GM21515 (cell line): ENCODE results near the gene VSIG10L2.

Source experiments
- ATAC-seq: cut with Tn5 transposase; IDR thresholded peaks from one replicate; pipeline ENCODE4 v1.9.1; 2021; ENCODE audit not compliant: unreplicated experiment

The VSIG10L2 gene

DNA sequence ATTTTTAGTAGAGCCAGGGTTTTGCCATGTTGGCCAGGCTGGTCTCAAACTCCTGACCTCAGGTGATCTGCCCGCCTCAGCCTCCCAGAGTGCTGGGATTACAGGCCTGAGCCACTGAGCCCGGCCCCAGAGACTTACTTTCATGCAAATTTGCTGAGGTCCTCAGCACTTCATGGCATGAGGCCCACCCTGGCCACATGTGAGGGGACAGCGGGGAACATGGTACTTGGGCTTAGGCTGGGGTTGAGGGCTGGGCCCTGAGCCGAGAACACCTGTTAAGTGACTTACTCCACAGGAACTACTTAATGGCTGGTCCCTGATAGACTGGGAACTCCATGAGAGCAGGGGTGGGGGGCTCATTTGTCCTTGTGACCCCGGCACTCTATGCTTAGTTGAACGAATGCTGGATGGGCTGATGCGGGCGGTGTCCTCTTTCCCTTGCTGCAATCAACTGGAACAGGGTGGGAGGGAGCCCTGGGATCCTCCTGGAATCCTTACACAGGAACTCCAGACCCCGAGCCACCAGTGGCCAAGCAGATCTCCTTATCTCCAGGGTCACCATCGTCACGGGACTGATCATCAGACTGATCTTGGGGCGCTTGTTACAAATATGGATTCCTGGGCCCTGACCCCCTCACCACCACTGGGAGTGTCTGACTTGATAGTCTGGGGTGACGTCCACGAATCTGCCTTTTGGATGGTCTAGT, 1.0 kb downstream of the VSIG10L2 start:
- ATAC-seq = no peak

DNA sequence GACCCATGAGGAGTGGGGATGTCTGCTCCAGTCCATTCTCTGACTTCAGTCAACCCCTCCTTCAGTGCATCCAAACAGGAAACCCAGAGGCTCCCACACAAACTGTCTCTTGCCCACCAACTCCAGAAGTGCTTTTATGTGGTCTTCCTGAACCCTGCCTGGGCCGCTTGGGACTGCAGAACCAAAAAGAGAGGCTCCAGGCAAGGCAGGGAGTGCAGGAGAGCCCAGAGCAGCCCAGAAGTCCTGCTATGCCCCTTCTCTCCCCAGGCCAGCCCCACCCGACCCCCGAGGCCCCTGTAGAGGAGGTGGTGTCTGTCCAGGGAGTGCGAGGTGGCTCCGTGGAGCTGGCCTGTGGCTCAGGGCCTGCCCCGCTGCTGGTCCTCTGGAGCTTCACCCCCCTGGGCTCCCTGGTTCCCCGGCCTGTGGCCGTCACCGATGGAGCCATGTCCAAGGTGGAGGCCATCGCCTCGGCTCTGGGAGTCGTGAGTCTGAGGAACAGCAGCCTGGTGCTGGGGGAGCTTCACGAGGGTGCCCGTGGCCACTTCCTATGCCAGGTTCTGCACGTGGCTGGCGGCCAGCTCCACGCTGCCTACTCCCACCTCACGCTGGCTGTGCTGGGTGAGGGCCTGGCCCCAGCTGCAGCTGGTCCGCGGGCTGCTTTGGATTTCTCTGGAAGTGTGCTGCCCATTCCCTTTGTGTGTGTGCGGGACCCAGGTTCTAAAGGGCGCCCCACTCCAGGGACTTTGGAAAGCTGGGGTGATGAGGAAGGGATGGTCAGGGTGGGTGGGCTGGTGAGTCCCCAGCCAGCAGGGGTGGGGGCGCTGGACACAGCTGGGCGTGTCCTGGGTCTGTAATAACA, 1.8 kb downstream of the VSIG10L2 start:
- no peak for ATAC-seq

DNA sequence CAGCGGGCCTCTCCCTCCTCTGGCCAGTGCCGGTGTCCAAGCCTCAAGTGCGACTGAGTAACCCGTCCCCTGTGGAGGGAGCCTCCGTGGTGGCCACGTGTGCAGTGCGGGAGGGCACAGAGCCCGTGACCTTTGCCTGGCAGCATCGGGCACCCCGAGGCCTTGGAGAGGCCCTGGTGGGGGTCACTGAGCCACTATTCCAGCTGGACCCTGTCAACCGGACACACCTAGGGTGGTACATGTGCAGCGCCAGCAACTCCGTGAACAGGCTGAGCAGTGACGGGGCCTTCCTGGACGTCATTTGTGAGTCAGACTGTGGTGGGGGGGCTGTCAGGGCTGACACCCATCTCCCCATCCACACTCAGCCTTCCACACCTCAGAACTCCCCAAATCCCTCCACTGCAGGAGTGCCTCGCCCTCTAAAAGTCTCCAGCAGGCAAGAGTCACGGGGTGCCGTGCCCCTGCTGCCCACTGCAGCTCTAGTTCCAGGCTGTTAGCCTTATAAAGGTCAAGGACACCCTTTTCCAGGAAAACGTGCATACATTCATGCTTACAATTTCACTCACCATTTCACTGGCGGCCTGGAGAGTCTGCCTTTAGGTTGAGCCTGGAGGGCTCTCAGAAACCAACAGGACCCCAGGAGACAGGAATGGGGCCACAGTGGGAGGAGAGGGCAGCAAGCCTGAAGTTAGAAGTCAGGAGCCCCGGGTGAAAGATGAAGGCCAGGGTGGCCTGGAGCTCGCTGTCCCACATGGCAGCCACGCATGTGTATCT, 2.6 kb downstream of the VSIG10L2 start:
- ATAC-seq = no peak

DNA sequence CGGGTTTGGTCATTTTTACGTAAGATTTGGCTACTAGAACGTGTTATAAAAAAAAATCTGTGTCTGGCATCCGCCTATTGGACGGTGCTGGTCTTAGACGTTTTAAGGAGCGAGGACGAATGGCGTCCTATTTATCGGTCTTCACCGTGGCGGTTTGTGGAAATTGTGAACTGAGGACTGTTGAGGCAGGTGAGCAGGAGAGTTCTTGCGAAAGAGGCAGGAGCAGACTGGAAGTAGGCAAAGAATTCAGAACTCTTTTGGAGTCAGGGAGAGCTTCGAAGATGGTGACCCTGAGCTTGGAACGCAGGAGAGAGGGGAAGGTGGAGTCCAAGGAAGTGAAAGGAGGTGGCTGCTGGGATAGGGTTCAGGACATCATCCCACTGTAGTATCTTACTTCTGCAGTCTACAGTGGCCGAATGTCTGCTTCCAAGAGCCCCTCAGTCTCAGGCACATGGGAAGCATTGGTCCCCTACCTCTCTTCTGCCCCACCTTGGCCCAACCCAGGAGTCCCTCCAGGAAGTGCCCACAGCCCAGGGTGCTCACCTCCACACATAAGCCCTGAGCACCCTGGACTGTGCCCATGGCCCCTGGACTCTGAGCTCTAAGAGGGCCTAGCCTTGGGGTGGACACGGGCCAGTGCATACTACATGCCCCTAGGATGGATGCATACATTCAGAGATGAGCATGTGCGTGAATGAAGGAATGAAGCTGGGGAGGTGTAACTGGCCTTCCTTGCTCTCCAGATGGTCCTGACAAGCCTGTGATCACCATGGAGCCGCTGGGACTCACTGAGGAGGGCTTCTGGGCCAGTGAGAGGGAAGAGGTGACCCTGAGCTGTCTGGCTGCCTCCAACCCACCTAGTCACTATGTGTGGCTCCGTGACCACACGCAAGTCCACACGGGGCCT, 3.7 kb downstream of the VSIG10L2 start:
- ATAC-seq = no peak

DNA sequence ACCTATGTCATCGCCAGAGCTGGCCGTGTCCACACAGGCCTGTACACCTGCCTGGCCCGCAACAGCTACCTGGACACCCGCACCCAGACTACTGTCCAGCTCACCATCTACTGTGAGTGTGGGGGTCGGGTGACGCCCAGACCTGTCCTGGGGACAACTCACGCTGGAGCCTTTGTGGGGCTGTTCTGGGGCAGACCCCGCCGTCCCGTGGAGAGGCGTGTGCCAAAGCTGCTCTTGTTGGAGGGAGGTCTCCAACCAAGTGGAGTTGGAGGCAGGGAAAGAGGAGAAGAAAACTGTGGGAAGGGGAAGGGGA, 4.3 kb downstream of the VSIG10L2 start:
- ATAC-seq = no peak

DNA sequence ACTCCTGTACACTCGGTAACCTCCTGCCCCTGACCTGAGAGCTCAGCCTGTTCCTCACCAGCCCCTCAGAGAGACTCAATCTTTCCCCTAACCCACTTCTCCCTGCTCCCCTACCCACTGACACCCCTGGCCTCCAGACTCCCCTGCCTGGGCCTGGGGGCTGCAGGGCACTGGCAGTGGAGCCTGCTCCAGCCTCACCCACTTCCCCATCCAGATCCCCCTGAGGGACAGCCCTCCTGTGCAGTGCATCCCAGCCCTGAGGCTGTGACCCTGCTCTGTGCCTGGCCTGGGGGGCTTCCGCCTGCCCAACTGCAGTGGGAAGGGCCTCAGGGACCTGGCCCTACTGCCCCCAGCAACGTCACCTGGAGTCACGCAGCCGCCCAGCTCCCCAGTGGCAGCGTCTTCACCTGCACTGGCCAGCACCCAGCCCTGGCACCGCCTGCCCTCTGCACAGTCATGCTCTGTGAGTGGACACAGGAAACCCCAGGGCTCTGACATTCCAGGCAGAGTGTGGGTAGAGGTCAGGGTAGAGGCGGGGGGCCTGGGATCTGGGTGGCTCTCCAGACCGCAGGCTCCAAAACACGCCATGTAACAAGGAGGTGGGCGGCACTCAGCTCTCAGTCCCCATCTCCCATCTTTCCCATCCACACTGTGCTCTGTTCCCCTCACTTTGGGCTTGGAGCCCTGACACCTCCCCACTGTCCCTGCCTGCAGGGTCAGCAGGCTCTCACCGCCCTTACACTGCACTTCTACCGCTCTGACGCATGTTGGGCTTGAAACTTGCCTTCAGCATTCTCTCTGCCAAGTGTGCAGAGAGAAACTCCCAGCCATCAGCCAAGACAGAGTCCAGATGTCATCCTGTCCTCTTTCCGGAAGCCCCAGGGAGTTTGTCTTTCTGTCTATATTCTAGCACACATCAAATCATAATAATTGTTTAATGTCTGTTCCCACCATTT, 5.1 kb downstream of the VSIG10L2 start:
- no peak for ATAC-seq

DNA sequence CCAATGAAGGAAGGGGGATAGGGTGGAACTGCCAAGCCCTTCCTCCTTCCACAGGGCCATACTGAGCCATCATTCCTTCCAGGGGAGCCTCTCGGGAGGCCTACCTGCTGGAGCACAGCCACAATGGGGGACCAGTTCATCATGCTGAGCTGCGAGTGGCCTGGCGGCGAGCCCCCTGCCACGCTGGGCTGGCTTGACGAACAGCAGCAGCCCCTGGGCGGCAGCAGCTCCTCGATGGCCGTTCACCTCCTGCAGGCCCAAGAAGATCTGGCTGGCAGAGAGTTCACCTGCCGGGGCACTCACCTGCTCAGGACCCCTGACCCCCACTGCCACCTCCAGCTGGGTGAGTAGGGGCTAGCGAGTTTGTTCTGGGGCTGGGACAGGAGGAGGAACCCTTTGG, 5.9 kb downstream of the VSIG10L2 start:
- no peak for ATAC-seq

DNA sequence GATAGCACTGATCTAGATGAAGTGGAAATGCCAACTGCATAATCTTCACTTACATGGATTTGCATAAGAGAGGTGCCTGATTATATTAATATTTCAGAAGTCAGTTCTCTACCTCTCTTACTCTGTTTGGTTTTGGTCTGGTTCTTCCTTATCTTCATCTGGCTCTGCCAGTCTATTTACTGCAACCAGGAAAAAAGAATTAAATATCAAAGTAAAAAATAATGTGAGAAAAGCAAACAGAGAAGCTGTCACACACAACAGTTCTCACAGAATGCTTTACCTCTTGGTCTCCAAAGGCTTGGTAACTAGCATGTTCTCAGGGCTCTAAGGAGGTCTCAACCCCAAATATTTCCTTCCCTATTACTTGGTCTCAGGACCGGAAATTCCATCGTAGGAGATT, 6.7 kb downstream of the VSIG10L2 start:
- no peak for ATAC-seq

DNA sequence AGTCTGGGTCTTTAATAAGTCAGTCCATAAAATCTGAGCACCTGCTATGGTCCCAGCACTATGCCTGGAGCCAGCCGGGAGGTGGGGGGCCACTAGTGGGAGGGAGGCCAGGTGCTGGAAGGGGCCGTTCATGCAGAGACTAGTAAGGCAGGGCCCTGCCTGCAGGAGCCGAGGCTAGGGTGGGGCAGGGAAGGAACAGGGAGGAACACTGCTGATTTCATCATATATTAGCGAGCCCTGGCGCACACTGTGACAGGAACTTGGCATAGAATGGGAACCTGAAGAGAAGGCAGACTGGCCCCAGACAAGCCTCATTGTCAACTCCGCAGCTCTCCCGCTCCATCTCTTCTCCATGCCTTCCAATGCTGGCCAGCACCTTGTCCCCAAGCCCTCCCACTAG, 7.1 kb downstream of the VSIG10L2 start:
- ATAC-seq = no peak

DNA sequence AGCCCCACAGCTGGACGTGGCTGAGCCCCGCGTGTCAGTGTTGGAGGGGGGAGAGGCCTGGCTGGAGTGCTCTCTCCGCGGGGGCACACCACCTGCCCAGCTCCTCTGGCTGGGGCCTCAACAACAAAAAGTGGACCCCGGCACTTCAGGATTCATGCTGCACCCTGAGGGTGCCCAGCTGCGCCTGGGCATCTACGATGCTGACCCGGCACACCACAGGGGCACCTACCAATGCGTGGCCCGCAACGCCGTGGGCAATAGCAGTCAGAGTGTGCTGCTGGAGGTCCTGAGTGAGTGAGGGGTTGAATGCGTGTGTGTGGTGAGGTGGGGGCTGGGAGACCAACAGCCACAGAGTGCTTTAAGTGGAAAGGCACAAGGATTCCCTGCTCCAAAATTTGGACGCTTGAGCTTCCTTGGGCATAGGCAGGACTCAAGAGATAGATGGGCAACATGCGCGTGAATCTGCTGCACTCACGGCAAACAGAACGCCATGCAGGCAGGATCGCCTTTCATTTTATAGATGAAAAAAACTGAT, 7.6 kb downstream of the VSIG10L2 start:
- ATAC-seq = no peak

DNA sequence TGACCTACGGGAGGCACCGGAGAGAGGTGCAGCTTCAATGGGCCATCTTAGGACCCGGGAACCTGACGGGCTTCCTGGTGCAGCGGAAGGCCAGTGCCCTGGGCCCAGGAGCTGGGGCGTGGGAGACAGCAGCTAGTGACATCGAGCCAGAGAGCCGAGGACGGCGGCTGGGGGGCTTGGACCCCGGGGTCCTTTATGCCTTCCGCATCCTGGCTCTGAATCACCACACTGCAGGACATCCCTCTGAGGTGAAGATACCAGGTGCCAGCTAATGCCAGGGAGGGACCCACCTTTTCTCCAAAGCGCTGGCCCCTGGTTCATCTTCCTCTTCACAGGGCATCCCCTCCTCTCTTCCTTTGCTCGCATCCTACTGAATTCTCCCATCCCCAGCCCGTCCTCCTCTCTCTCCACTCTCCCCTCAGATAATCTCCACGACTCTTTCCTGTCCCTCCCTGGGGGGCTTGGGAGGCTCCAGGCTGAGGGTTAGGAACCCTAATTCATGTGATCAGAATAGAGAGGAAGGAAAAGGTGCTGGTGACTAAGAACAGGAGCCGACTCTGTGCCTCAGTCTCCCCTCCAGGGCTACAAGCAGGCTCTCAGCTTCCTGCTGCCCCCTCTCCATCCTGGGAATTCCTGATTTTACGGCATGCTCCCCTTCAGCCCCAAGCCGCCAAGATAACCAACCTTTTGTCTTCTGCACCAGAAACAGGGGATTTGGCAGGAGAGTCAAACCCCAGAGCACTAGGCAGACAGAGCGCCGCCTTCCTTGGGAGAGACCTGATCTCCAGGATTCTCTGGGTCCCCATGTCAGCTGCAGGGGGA, 8.5 kb downstream of the VSIG10L2 start:
- ATAC-seq = no peak

DNA sequence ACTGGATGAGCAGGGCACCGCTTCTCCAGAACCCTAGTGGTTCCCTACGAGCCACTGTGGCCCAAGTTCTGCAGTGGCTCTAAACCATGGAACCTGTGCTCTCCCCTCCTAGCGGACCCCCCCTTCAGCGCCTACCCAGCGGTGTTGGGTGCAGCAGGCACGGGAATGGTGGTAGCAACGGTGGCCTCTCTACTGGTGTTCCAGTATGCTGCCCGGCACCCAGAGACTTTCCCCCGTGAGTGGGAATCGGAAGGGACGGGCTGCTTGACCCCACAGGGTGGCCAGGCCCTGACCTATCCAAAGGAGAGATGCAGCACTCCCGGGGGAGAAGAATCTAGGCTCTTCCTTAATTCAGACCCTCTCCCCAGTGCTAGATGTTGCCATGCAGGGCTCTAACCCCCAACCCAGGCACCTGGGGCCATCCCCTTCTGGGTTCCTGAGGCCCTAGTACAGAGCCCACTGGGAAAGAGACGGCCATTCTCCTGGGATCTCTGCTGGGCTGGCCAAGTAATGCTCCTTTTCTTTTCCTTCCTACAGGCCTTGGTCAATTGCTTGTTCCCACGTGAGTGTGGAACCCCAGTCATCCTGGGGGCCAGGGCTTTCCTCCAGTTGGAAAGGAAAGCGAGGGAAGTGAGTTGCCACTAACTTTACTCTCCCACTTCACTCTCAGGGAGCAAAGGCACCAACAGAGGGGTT, 9.2 kb downstream of the VSIG10L2 start:
- no peak for ATAC-seq

DNA sequence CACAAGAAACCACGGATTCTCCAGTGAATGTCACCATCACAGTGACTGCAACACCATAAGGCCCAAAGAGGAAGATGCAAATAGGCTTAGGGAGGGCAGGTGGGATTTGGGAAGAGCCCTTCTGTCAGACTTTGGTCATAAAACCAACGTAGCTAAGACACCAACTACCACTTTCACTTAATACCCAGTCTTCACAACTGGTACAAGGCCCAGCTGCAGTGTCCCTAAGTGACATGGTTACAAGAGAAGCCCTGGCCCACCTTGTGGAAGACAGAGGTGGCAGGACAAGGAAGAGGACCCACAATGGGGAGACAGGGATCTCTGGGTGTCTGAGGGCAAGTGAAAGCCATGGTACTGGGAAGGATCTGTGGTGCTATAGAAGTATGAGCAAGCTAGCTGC, 10.0 kb downstream of the VSIG10L2 start:
- no peak for ATAC-seq

DNA sequence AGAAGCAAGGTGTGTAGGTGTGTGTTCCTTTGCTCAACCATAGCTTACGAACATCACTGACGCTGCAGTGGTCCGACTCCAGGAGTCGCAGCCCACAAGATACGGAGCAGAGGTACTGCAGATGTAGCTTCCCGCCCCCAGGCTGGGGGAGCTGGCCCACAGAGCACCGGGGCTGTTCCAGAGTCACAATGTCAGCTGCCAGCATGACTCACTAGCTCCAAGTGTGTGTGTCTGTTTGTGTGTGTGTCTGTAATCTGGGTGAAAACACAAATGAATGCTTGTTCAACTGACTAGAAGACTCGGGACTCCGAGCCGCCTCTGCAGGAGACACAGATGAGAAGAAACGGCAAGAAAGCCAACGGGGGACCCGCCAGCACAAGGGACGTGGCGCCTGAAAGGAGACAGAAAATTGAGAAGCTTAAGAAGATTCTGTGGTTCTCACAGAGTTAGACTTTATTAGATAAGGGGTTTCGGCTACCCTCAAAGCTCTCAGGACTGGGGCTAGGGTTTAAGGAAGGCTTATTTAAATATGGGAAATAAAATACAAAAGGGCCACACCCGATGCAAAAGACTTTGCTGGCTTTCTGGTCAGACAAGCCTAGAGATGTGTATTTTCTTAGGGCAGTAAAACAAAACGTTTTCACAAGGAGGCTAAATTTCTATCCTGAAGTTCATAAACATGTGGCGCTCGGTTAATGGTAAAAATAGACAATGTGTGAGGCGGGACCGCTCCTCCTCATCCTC, 10.7 kb downstream of the VSIG10L2 start:
- no peak for ATAC-seq

DNA sequence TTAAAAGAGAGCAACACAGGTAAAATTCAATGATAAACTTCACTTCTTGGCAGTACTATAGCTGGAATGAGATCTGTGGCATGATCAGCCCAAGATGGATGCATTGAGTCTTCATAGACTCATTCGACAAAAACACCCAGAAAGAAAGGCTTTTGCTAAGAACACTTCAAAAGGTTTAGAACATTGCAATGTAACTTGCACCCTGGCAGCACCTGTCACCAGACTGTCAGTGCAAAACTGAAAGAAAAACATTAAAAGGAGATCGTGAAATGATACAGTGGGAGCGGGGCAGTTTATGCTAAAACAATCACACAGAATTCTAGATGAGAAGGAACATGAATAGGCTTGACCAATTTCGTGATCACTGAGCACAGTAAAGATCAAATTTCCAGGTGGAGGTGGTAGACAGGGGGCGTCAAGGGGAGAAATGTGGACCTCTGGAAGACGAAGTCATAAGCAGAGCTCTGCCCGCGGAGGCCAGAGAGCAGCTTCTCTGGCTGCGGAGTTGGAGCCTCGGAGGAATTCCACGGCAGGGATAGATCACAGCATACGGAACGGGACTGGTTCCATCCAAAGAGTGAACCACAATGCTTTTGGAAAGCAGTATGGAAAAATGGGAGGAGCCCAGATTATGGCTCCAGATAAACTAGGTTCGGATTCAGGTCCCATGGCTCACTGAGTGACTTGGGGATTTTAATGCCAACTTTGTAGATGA, 11.9 kb downstream of the VSIG10L2 start:
- ATAC-seq = no peak

DNA sequence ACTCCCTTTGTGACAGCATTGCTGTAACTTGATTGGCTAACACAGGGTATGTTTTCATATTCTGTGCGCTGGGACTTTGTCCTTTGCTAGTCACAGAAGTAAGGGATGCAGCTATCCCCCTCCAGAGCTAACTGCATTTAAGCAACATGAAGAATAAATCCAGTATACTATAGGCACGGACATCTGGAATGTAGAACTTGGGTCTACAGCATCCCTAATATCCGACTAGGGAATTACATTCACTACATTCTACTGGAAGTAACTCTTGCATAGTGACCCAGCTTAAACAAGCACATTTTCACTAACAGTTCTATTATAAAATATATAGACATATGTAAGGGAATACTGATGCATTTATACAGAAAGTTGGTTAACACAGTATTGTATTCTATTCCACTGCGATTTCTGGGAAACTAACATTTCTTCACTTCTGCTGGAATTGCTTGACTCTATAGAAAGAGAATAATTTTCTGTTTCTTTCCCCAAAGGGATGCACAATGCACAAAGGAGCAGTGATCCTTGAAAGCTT, 13.1 kb downstream of the VSIG10L2 start:
- no peak for ATAC-seq
